ENCODE results near the gene GPD1.

DNA sequence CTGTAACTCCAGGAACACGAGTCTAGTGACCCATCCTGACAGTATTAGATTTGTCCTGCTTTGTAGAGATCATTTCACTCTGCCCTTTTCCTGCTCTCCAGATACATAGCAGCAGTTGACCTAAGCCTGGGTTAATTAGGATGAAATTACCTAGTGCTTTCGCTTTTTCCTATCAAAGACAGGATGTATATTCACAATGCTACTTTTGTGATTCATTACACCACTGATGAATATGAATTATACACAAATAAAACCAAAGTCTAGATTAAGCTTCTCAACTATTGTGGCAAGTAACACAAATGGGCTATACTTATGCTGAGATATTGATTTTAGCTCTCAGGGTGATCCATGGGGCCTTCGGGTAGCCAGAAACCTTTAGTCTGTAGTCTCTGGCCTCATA lies 45.5 kb downstream of the GPD1 start:
- TF ChIP-seq, protein P1, sequence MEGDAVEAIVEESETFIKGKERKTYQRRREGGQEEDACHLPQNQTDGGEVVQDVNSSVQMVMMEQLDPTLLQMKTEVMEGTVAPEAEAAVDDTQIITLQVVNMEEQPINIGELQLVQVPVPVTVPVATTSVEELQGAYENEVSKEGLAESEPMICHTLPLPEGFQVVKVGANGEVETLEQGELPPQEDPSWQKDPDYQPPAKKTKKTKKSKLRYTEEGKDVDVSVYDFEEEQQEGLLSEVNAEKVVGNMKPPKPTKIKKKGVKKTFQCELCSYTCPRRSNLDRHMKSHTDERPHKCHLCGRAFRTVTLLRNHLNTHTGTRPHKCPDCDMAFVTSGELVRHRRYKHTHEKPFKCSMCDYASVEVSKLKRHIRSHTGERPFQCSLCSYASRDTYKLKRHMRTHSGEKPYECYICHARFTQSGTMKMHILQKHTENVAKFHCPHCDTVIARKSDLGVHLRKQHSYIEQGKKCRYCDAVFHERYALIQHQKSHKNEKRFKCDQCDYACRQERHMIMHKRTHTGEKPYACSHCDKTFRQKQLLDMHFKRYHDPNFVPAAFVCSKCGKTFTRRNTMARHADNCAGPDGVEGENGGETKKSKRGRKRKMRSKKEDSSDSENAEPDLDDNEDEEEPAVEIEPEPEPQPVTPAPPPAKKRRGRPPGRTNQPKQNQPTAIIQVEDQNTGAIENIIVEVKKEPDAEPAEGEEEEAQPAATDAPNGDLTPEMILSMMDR (IDR thresholded peaks at IDR 0.05), result no peak
- TF ChIP-seq POLR2A (IDR thresholded peaks at IDR 0.05), result no peak
- no peak for TF ChIP-seq POLR2AphosphoS5 (IDR thresholded peaks at IDR 0.05)
- TF ChIP-seq EP300 (IDR thresholded peaks at IDR 0.05), result no peak
